ENCODE data around the gene MGAT1. TPM values are rescaled to one million over a fixed set of nuclear protein-coding genes. Genes with fewer than 3 reads are reported as not detected.

MGAT1 gene
- total and polyA plus RNA-seq, 2 experiments from 2014 or later, result 23.7 to 81.4 TPM

- H3K27me3 Mint-ChIP-seq (ENCODE audit: insufficient read depth, low read depth, poor library complexity), result peaks cover 3% of the 10 kb centered on the region
- H3K27ac ChIP-seq (ENCODE audit: low read depth), result no peak overlapping the region
- no peak overlapping the region for H3K4me2 ChIP-seq
- DNase-seq (ENCODE audit: low spot score), result no peak
- H3K4me3 Mint-ChIP-seq, result no peak overlapping the region
- H2AFZ ChIP-seq, result no peak overlapping the region
- H3K36me3 ChIP-seq (ENCODE audit: insufficient read depth), result no peaks in the 10 kb centered on the region; the same call in 1 of the 2 replicates
- no peaks in the 10 kb centered on the region for H3K9me3 Mint-ChIP-seq
- TF ChIP-seq ETS1 (IDR thresholded peaks at IDR 0.05) (no peak), ZNF331 (CRISPR knock-in tag; IDR thresholded peaks at IDR 0.05; ENCODE audit: low read depth) (no peak), JUNB (IDR thresholded peaks at IDR 0.05; ENCODE audit: unreplicated experiment) (no peak), STAT1 (IDR thresholded peaks at IDR 0.05; ENCODE audit: unreplicated experiment) (no peak), ZNF462 (CRISPR knock-in tag; IDR thresholded peaks at IDR 0.05) (no peak), REST (IDR thresholded peaks at IDR 0.05; ENCODE audit: unreplicated experiment) (no peak), POLR2AphosphoS5 (IDR thresholded peaks at IDR 0.05; ENCODE audit: low read depth) (no peak), EZH2 (IDR thresholded peaks at IDR 0.05; ENCODE audit: low read depth, unreplicated experiment) (no peak), ZNF114 (CRISPR knock-in tag; IDR thresholded peaks at IDR 0.05) (no peak), NANOG (IDR thresholded peaks at IDR 0.05; ENCODE audit: borderline replicate concordance) (no peak)
- peaks cover 81% of the 10 kb centered on the region for H3K79me2 ChIP-seq (replicated peaks; ENCODE audit: insufficient read depth)
- H4K20me1 ChIP-seq (replicated peaks; ENCODE audit: insufficient read depth), result peaks cover 61% of the 10 kb centered on the region
- ATAC-seq, result no peak
- peak overlapping the region; percentile 35; the same call in 1 of the 2 replicates for H3K27ac Mint-ChIP-seq
- peaks cover 31% of the 10 kb centered on the region for H3K36me3 Mint-ChIP-seq (ENCODE audit: low read depth)
- no peak overlapping the region for H3K4me3 ChIP-seq
- H3K27me3 ChIP-seq (ENCODE audit: insufficient read depth), result no peaks in the 10 kb centered on the region
- no peaks in the 10 kb centered on the region for H3K9me2 ChIP-seq (ENCODE audit: insufficient read depth)
- H3F3A ChIP-seq (replicated peaks; ENCODE audit: low read depth), result 0 out of 2 replicates have a peak, but pooled peaks cover 2% of the 10 kb centered on the region
- peaks cover 43% of the 10 kb centered on the region for H3K4me1 Mint-ChIP-seq
- H3K4me1 ChIP-seq (ENCODE audit: insufficient read depth), result peaks cover 7% of the 10 kb centered on the region
Measured at GRCh38 chr5:180795771-180796313, 6.8 kb downstream of the MGAT1 start.
